Thymus (tissue), 11 donors: ENCODE results near the gene KDM5B. TPM values are rescaled to one million over a fixed set of nuclear protein-coding genes. Genes with fewer than 3 reads are reported as not detected.
"Not testable (repeated sequence)": the region's sequence is repeated elsewhere in the genome, so short reads cannot be mapped to it uniquely, and the experiment has no call there.

ENCODE experiments used
- DNase-seq, 9 donors: peaks; one replicate each; pipeline ENCODE4 v3.0.0-alpha.2; 2013; ENCODE audit warnings: low spot score in 9 of 9, low read depth in 6 of 9, missing footprints in 1 of 9
- H3K27ac ChIP-seq, 2 donors: one replicate each; pipeline ENCODE4 v1.5.1; 2013; ENCODE audit warnings: control low read depth in 1 of 2, low read depth in 1 of 2, low read length in 1 of 2, mild to moderate bottlenecking in 1 of 2, moderate library complexity in 1 of 2
- H3K27me3 ChIP-seq, 2 donors: one replicate each; pipeline ENCODE4 v1.5.1; 2013; ENCODE audit warnings: low read length in 1 of 2; ENCODE audit not compliant: control insufficient read depth in 2 of 2, insufficient read depth in 1 of 2
- H3K36me3 ChIP-seq, 2 donors: one replicate each; pipeline ENCODE4 v1.5.1; 2013; ENCODE audit warnings: low read length in 1 of 2, mild to moderate bottlenecking in 1 of 2, moderate library complexity in 1 of 2; ENCODE audit not compliant: control insufficient read depth in 2 of 2, insufficient read depth in 2 of 2
- H3K4me1 ChIP-seq, 2 donors: one replicate each; pipeline ENCODE4 v1.5.1; 2013; ENCODE audit warnings: low read length in 2 of 2; ENCODE audit not compliant: control insufficient read depth in 2 of 2, insufficient read depth in 2 of 2
- H3K4me3 ChIP-seq, 2 donors: one replicate each; pipeline ENCODE4 v1.5.1; 2013; ENCODE audit warnings: low read length in 2 of 2, control low read depth in 1 of 2, mild to moderate bottlenecking in 1 of 2
- H3K9me3 ChIP-seq, 2 donors: one replicate each; pipeline ENCODE4 v1.5.1; 2013; ENCODE audit warnings: low read length in 1 of 2, mild to moderate bottlenecking in 1 of 2; ENCODE audit not compliant: control insufficient read depth in 2 of 2, insufficient read depth in 1 of 2
- WGBS: extraction: QIAGEN DNeasy Blood & Tissue Kit; methylation state at CpG from one replicate; pipeline ENCODE4 v1.1.7; 2013; 5-methylcytosine and 5-hydroxymethylcytosine counted together
- polyA plus RNA-seq: library from polyadenylated mRNA; stranded (reverse); fragments of 200-250 nt; gene quantifications from one replicate; pipeline ENCODE4 v1.2.3, GENCODE V29; 2013
- total RNA-seq: library from RNA; stranded (reverse); fragments of 120-200 nt; gene quantifications from one replicate; pipeline ENCODE4 v1.2.4, GENCODE V29; 2013
- donor health status: healthy.

Gene KDM5B
- total and polyA plus RNA-seq, 2 donors, result 32.0 to 37.6 TPM

- not testable (repeated sequence) for H3K36me3 ChIP-seq, H3K27ac ChIP-seq, H3K4me3 ChIP-seq, H3K4me1 ChIP-seq, DNase-seq, H3K9me3 ChIP-seq
- H3K27me3 ChIP-seq, result peaks cover 32 to 67% of the 10 kb centered on the region in 2 donors
- WGBS, result 98% methylated on average over 1 of the region's 1 CpG
Observed at GRCh38 chr1:202714202-202714601, 94.0 kb downstream of the KDM5B start.

DNA sequence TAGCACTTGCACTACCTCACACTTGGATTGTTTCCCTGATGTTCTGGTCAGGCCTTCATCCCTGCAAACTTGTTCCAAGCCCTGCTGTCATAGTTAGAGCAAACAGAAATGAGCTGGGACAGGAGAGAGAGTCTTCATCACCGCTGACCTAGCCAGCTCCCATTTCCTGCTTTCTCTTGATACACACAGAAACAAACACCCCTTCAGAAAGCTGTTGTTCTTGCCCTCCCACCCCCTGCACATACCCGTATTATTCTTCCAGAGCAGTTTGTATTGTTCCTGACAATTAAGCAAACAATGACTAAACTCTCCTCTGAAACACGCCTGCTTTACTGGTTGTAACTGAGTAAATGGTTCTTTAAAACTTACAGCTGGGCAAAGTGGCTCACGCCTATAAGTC lies 95.1 kb downstream of the KDM5B start:
- no peaks in the 10 kb centered on the region for H3K36me3 ChIP-seq
- no peak overlapping the region for H3K27ac ChIP-seq
- H3K4me1 ChIP-seq, result peaks cover 4 to 6% of the 10 kb centered on the region in 2 donors
- 78% methylated on average over 4 of the region's 4 CpGs for WGBS
- peaks cover 0 to 3% of the 10 kb centered on the region in 2 donors for H3K9me3 ChIP-seq
- peaks cover 38 to 76% of the 10 kb centered on the region in 2 donors for H3K27me3 ChIP-seq
- no peak overlapping the region for H3K4me3 ChIP-seq
- no peak for DNase-seq

DNA sequence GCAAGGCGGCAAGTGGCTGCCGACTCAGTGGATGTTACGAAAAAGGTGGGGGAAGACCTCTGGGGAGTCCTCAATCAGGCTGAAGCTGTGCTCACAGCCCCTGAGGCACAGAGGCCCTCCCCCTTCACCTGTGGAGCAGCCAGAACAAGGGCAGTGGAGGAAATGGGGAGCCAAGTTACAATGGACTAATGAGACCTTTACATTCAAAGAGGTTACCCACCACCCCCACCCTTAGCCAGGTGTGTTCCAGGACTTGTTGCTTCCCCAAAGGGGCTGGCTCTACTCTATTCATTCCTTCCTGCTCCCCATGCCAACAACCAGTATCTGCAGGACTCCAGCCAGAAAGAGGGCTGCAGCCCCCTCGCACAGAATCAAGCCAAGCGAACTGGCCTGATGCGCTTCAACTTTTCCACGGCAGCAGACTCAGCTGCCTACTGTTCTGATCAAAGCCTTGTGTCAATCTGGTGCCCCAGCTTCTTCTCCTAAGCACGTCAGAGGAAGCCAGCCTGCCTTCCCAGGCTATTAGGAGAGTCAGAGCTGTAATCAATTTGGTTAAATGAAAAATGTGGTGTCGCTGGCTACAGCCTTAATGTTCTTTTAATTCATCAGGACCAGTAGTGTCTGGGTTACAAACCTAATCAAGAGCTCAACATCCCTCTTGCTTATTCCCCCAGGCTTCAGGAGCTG lies 96.1 kb downstream of the KDM5B start:
- Histone ChIP-seq H3K27me3 (peaks cover 38 to 81% of the 10 kb centered on the region in 2 donors), H3K27ac (no peak overlapping the region), H3K4me3 (no peak overlapping the region), H3K9me3 (peaks cover 0 to 3% of the 10 kb centered on the region in 2 donors), H3K4me1 (peaks cover 4 to 6% of the 10 kb centered on the region in 2 donors), H3K36me3 (no peaks in the 10 kb centered on the region)
- 84% methylated on average over 9 of the region's 9 CpGs for WGBS
- no peak for DNase-seq

DNA sequence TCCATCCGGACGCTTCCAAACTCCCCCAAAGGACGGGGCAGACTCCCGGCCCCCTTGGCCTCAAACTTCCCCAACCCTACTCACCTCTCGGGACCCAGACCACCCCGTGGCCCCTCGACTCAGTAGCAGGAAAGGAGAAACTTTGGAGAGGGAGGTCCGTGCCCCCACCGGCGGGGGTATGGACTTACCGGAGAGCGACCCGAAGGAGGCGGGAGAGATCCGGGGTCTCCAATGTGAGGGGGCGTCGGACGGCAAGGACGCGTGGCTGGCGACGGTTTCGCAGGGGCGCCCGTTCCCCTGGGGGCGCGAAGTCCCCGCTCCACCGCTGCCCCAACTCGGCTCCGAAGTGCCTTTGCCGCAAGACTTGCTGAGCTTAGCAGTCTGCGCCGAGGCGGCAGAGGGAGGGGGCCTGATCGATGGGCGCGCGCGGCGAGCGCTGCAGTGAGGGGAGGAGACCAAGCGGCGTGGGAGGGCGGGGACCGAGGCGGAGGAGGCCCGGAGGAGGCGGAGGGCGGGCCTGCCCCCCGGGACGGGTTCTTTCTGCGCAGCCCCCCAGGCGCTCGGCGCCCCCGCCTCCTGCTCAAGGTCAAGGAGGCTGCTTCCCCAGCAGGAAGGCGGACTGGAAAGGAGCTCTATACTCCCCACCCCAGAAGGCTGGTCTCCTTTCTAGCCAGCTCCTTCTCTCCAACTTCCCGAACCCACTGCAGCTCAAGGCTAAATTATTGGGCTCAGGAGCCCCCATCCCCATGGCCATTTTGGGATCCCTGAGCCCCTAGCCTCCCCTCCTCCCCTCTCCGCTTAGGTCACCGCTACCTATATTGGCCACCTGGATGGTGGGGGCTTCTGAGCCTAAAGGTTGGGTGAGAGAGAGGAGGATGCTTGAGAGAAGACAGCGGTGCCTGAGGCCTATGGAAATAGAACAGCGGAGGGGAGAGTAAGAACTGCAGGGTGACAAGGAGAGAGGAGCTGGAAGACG lies 97.9 kb downstream of the KDM5B start, which contains the start of gene SYT2:
SYT2 (minus strand) TSS at position 385 of the 976 bp plus-strand sequence. CDS start 104,682 bp downstream, outside the sequence.
- Histone ChIP-seq H3K4me1 (peaks cover 4 to 6% of the 10 kb centered on the region in 2 donors), H3K27me3 (peaks cover 42 to 86% of the 10 kb centered on the region in 2 donors), H3K27ac (no peak within 1 kb of the TSS), H3K36me3 (no peaks in the 10 kb centered on the region), H3K4me3 (peak within 1 kb of the TSS in 1 of 2 donors; percentile 28), H3K9me3 (peaks cover 0 to 3% of the 10 kb centered on the region in 2 donors)
- peak in 3 of 9 donors; percentile 16 to 31 (median 24) for DNase-seq
- 8% methylated on average over 64 of the region's 64 CpGs for WGBS

- WGBS, result 7% methylated on average over 34 of the region's 34 CpGs
- no peak overlapping the region for H3K27ac ChIP-seq
- DNase-seq, result no peak
- H3K4me3 ChIP-seq, result no peak overlapping the region
- H3K27me3 ChIP-seq, result peaks cover 42 to 92% of the 10 kb centered on the region in 2 donors
- peaks cover 4 to 6% of the 10 kb centered on the region in 2 donors for H3K4me1 ChIP-seq
- no peaks in the 10 kb centered on the region for H3K36me3 ChIP-seq
- H3K9me3 ChIP-seq, result peaks cover 0 to 3% of the 10 kb centered on the region in 2 donors
Observed at GRCh38 chr1:202709276-202710041, 98.8 kb downstream of the KDM5B start.

DNA sequence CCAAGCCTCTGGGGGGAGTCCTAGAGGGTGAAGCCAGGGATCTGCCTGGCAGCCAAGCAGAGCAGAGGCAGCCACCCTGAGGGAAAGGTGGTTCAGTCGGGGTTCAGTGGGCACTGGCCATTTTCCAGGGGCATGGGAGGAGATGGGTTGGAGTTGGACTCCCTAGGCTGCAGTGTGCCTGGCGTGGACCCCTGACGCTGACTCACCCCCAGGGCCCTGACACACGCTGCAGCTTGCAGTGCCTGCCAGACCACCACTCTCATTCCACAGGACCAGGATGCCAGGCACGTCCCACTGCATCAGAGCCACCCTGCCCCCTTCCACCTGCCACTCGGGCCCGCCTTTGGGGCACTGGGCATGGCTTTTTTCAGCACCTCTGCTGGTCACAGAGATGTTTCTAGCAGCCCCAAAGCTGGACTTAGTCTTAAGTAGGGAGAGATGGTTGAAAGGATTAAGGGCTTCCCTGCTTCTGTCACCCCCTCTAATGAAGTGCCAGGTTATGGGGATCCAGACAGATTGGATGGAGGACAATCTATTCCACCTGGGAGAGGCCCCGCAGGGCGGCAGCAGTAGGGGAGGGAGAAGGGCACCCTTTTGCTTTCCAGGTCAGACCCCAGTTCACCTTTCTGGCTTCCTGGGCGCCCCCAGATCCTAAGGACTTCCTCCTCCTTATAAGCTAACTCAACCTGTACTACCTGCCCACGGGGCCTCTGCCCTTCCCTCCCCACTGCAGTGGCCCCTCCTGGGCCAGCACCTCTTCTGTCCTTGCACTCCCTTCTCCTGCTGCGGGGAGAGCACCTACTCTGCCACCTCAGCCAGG lies 99.6 kb downstream of the KDM5B start:
- Histone ChIP-seq H3K4me1 (peaks cover 4 to 6% of the 10 kb centered on the region in 2 donors), H3K36me3 (no peaks in the 10 kb centered on the region), H3K9me3 (peaks cover 0 to 3% of the 10 kb centered on the region in 2 donors), H3K27me3 (peaks cover 42 to 94% of the 10 kb centered on the region in 2 donors), H3K27ac (no peak overlapping the region), H3K4me3 (no peak overlapping the region)
- no peak for DNase-seq
- WGBS, result 66% methylated on average over 12 of the region's 12 CpGs

GRCh38 chr1:202706851-202707250 lies 101.4 kb downstream of the KDM5B start:
- H3K4me1 ChIP-seq, result peaks cover 4 to 6% of the 10 kb centered on the region in 2 donors
- no peak overlapping the region for H3K27ac ChIP-seq
- H3K36me3 ChIP-seq, result no peaks in the 10 kb centered on the region
- H3K9me3 ChIP-seq, result peaks cover 0 to 3% of the 10 kb centered on the region in 2 donors
- WGBS, result 87% methylated on average over 5 of the region's 5 CpGs
- H3K4me3 ChIP-seq, result no peak overlapping the region
- no peak for DNase-seq
- peaks cover 36 to 92% of the 10 kb centered on the region in 2 donors for H3K27me3 ChIP-seq

- Histone ChIP-seq H3K4me1 (no peaks in the 10 kb centered on the region), H3K27ac (no peak overlapping the region), H3K27me3 (peaks cover 15 to 75% of the 10 kb centered on the region in 2 donors), H3K36me3 (no peaks in the 10 kb centered on the region), H3K9me3 (no peaks in the 10 kb centered on the region), H3K4me3 (no peak overlapping the region)
- no peak for DNase-seq
- WGBS, result 81% methylated on average over 4 of the region's 4 CpGs
Observed at GRCh38 chr1:202704601-202705000, 103.6 kb downstream of the KDM5B start.
